ENCODE measurements around the gene UFC1.

- TF ChIP-seq CTCF (IDR thresholded peaks at IDR 0.05) (peak in 3 of 6 experiments; percentile 16 to 40 (median 20)), POLR2A (IDR thresholded peaks at IDR 0.05) (no peak)
Observed at GRCh38 chr1:161180639-161181038, 26.9 kb downstream of the UFC1 start.

All from esophagus squamous epithelium (tissue), 4 donors.